GM18520 (cell line): ENCODE results near the gene YARS1.

Source experiments
- ATAC-seq: cut with Tn5 transposase; IDR thresholded peaks from one replicate; pipeline ENCODE4 v1.9.1; 2021; ENCODE audit not compliant: unreplicated experiment

YARS1 gene

DNA sequence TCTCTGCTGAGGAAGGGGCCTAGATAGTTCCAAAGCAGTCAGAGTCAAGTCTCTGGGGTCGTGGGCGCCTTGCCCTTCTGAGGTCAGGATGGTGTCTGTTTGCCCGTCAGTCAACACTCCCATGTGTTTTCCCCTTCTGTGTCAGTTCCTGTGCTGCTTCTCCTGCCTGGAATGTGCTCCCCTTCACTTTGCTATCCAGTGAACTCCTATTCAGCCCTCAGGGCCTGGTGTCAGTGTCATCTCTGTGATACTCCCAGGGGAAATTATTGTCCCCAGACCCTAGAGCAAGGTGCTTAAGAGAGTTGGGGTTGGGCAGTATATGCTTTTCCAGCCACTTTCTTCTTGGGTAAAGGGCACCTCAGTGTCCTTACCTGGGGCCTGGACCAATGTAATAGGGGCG, 68.8 kb downstream of the YARS1 start:
- ATAC-seq: no peak

- ATAC-seq: no peak
Measured at GRCh38 chr1:32746130-32746529, 71.0 kb downstream of the YARS1 start.

- no peak for ATAC-seq
Measured at GRCh38 chr1:32744071-32744425, 73.1 kb downstream of the YARS1 start.

DNA sequence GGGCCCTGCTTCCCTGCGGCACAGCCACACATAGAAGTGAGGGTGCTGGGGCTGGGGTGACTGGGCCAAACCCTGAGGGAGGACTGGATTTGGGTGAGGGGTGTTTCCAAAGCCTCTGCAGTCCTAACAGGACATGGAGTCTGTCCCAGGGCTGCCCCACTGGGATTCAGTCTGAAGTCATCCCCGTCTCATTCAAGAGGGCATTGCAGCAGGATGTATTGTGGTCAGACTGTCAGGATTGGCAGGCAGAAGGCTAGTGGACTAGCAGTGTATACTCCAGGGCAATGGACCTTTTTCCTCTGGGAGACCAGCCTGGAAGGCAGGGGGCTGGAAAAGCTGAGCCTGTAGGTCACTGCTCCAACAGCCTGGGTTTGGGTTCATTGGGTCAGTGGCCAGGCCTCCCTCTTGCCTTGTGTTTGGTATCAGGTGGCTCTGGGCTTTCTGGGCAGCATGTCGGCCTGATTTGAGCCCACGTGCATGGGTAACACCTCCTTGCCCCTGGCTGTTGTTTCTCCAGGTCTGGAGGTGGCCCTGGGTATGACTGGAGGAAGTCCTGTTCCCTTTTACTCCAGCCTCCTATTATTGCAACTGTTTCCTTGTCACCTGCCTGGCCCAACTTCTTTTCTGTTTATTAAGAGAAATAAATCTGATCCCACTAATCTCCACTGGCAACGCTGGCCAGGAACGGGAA, 73.6 kb downstream of the YARS1 start:
- ATAC-seq: no peak

GRCh38 chr1:32742956-32743355, 74.2 kb downstream of the YARS1 start:
- ATAC-seq: no peak

- ATAC-seq: no peak
Measured at GRCh38 chr1:32742199-32742947, 74.8 kb downstream of the YARS1 start.

DNA sequence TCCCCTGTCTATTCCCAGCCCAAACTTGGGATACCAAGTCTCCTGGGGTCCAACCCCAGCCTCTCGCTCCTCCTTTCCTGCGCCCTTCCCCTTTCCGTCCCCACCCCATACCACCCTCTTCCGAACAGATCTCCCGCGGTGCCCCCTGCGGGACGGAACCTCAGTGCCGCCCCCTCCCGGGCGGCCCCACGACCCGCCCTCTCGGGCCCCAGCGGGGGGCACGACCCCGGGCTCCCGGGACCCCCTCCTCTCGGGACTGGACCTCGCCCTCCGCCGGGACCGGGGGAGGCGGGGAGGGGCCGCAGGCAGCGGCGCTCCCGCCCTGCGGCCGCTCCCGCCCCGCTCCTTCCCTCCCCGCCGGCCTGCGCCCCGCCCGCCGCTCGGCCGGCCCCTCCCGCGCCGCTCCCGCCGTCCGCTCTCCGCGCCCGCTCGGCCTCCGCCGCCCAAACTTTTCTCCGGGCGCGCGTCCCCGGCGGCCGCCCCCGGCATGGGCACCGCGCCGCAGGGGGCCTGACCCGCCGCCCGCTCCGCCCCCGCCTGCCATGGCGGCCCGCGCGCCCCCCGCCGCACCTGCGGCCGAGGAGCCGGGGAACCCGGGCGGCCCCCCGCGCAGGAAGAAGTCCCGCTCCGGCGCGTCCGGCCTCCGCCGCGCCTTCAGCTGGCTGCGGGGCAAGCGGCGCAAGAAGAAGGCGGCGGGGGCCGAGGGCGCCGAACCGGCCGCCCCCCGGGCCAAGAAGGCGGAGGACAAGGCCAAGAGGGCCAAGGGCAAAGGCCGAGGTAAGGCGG, 75.6 kb downstream of the YARS1 start:
- no peak for ATAC-seq

GRCh38 chr1:32741059-32741412, 76.1 kb downstream of the YARS1 start:
- ATAC-seq: no peak

DNA sequence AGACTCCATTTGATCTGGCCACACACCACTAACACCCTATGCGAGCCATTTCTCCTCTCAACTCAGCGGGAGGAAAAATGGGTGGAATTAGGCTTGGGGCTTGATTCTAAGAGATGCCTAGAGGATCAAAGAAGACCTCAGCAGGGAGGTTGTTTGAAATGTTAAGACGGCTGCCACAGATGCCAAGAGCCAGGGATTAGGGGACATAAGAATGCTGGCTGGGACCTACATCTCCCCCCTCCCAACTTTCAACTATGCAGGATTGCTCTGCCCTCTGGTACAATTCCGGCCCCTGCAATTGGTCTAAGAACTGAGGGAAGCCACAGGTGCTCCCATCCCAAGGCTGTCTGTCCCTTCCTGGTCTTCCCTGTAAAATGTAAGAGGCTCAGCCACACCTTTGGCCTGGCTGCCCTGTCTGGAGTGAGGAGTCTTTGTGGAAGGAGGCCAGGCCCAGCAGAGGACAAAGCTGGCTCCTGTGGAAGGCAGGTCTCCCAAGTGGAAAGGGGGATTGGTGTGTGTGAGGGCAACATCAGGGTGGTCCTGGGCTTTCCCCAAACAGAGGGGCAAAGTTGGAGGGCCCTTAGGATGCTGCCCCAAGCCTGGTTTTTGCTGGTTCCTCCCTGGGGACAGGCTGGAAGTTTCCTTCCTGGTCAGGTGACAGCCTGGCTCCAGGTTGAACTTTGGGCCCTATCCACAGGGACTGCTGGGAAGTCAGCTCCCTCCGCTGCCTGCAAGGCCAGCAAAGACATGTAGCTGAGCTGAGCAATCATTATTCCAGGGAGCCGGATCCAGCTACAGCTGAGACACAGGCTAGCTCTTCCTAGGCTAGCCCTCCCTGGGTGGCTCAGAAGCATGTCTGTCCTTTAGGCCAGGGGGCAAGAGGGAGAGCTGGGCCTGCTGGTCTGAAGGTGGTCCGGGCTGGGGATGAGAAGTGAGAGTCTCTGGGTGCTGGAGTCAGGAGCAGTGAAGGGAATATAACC, 80.1 kb downstream of the YARS1 start:
- ATAC-seq: no peak

- ATAC-seq: no peak
Measured at GRCh38 chr1:32733582-32734321, 83.4 kb downstream of the YARS1 start.

GRCh38 chr1:32729254-32730046, 87.7 kb downstream of the YARS1 start:
- ATAC-seq: no peak

DNA sequence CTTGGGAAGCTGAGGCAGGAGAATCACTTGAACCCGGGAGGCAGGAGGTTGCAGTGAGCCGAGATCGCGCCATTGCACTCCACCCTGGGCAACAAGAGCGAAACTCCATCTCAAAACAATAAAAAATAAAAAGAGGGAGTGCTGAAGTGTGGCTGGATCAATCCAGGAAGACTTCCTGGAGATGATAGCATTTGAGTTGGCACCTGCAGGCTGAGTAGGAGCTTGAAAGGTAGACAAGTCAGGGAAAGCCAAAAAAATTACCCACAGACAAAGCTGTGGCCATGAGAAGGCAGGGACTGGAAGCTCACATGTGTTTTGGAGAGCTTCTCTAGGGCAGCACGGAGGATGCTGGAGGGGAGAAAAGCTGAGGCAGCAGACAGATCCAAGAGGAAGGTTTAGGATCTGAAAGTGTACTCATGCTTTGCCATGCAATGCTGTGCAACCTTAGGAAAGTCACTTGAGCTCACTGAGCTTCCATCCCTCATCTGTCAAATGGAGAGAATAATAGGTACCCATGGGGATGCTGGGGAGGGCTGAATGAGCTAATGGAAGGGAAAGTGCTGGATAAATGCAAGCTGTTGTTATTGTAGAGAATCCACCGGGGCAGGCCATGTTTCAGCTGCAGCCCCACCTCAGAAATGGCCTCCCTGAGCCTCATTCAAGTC, 88.6 kb downstream of the YARS1 start:
- no peak for ATAC-seq

- no peak for ATAC-seq
Measured at GRCh38 chr1:32727876-32728275, 89.3 kb downstream of the YARS1 start.

DNA sequence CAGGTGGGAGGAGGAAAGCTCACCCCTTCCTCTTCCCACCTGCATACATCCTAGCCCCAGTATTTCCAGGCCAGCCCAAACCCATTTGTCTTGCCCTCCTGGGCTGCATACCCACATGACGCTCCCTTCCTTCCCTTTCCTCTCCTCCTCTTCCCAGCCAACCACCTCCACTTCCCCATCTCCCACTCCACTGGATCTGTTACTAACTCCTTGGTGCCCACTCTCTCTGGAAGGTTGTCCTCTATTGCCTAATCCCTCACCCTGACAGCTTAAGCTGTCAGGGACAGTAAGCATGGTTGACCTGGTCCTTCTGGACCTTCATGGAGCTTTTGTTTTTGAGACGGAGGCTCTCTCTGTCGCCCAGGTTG, 91.6 kb downstream of the YARS1 start:
- no peak for ATAC-seq
